ENCODE data around the gene RNF113B. TPM values are rescaled to one million over a fixed set of nuclear protein-coding genes. Genes with fewer than 3 reads are reported as not detected.

RNF113B gene
- total RNA-seq, 1 donor from 2014 or later: not detected

GRCh38 chr13:98212763-98213162 lies 35.7 kb upstream of the RNF113B start:
- H3K4me3 ChIP-seq (ENCODE audit: low read depth, low read length): no peak overlapping the region
- no peaks in the 10 kb centered on the region for H3K27me3 ChIP-seq (ENCODE audit: control insufficient read depth, insufficient read depth, low read length)
- DNase-seq (ENCODE audit: low read depth) (no peak), FAIRE-seq (no peak)
- no peak for TF ChIP-seq CTCF (IDR thresholded peaks at IDR 0.05; ENCODE audit: insufficient read depth, low read length, severe bottlenecking)
- no peaks in the 10 kb centered on the region for H3K36me3 ChIP-seq (ENCODE audit: control insufficient read depth, insufficient read depth, low read length)

- DNase-seq (ENCODE audit: low read depth) (no peak), FAIRE-seq (peak; percentile 18)
- Histone ChIP-seq H3K4me3 (ENCODE audit: low read depth, low read length) (no peak overlapping the region), H3K27me3 (ENCODE audit: control insufficient read depth, insufficient read depth, low read length) (no peaks in the 10 kb centered on the region), H3K36me3 (ENCODE audit: control insufficient read depth, insufficient read depth, low read length) (no peaks in the 10 kb centered on the region)
- no peak for TF ChIP-seq CTCF (IDR thresholded peaks at IDR 0.05; ENCODE audit: insufficient read depth, low read length, severe bottlenecking)
These were observed 31.5 kb upstream of the RNF113B start for GRCh38 chr13:98208606-98209005.

- FAIRE-seq (no peak), DNase-seq (ENCODE audit: low read depth) (peak; percentile 13)
These were observed 30.3 kb upstream of the RNF113B start for GRCh38 chr13:98207416-98207815.

GRCh38 chr13:98206946-98207345 lies 29.9 kb upstream of the RNF113B start:
- H3K36me3 ChIP-seq (ENCODE audit: control insufficient read depth, insufficient read depth, low read length): no peaks in the 10 kb centered on the region
- no peak for TF ChIP-seq CTCF (IDR thresholded peaks at IDR 0.05; ENCODE audit: insufficient read depth, low read length, severe bottlenecking)
- DNase-seq (ENCODE audit: low read depth) (peak; percentile 52), FAIRE-seq (no peak)
- no peaks in the 10 kb centered on the region for H3K27me3 ChIP-seq (ENCODE audit: control insufficient read depth, insufficient read depth, low read length)
- H3K4me3 ChIP-seq (ENCODE audit: low read depth, low read length): no peak overlapping the region

More at GRCh38 chr13:98207416-98207815, 30.3 kb upstream of the RNF113B start:
- Histone ChIP-seq H3K36me3 (ENCODE audit: control insufficient read depth, insufficient read depth, low read length) (no peaks in the 10 kb centered on the region), H3K4me3 (ENCODE audit: low read depth, low read length) (no peak overlapping the region), H3K27me3 (ENCODE audit: control insufficient read depth, insufficient read depth, low read length) (no peaks in the 10 kb centered on the region)
- no peak for TF ChIP-seq CTCF (IDR thresholded peaks at IDR 0.05; ENCODE audit: insufficient read depth, low read length, severe bottlenecking)

GRCh38 chr13:98204546-98204945 lies 27.5 kb upstream of the RNF113B start:
- DNase-seq (ENCODE audit: low read depth) (no peak), FAIRE-seq (no peak)
- TF ChIP-seq CTCF (IDR thresholded peaks at IDR 0.05; ENCODE audit: insufficient read depth, low read length, severe bottlenecking): no peak
- Histone ChIP-seq H3K36me3 (ENCODE audit: control insufficient read depth, insufficient read depth, low read length) (no peaks in the 10 kb centered on the region), H3K27me3 (ENCODE audit: control insufficient read depth, insufficient read depth, low read length) (no peaks in the 10 kb centered on the region), H3K4me3 (ENCODE audit: low read depth, low read length) (no peak overlapping the region)

GRCh38 chr13:98203646-98204326 lies 26.7 kb upstream of the RNF113B start:
- FAIRE-seq (no peak), DNase-seq (ENCODE audit: low read depth) (no peak)
- Histone ChIP-seq H3K36me3 (ENCODE audit: control insufficient read depth, insufficient read depth, low read length) (no peaks in the 10 kb centered on the region), H3K4me3 (ENCODE audit: low read depth, low read length) (no peak overlapping the region), H3K27me3 (ENCODE audit: control insufficient read depth, insufficient read depth, low read length) (no peaks in the 10 kb centered on the region)
- TF ChIP-seq CTCF (IDR thresholded peaks at IDR 0.05; ENCODE audit: insufficient read depth, low read length, severe bottlenecking): no peak
